ENCODE data around the gene BCOR. TPM values are rescaled to one million over a fixed set of nuclear protein-coding genes. Genes with fewer than 3 reads are reported as not detected.

The BCOR gene
- total and polyA plus RNA-seq, 2 of the 8 experiments (the other 6 are each of a cell fraction or from before 2014, with no cell fraction given) = 25.0 to 50.8 TPM

DNA sequence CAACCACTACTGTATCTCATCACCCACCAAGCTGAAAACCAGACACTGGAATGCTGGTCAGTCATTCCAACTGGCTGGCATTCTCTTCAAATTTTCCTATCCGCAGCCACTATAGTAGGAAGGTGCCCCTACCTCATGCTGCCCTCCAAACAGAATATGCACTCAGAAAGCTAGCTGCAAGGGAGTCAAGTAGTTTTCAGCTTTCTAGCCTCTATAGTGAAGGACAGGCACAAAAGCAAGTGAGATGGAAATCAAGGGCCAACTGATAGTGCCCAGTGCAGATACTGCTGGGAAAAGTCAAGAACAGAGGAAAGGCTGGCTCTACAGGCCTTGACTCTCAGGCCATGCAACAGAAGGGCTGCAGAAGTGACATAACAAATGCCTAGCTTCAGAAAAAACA, 47.2 kb downstream of the BCOR start:
- Histone ChIP-seq H3K36me3 (ENCODE audit: control insufficient read depth in 2 of 4, insufficient read depth in 4 of 4, low read length in 3 of 4) (peaks cover 27 to 81% (median 57%) of the 10 kb centered on the region in 4 experiments), H2BK12ac (ENCODE audit: low read depth, low read length) (no peak overlapping the region), H2BK20ac (ENCODE audit: low read length) (no peak overlapping the region), H3K79me1 (ENCODE audit: low read depth, low read length) (no peaks in the 10 kb centered on the region), H3K14ac (ENCODE audit: insufficient read length) (no peak overlapping the region), H3K4me3 (ENCODE audit: extremely low read depth in 1 of 4, insufficient read depth in 2 of 4, low read depth in 3 of 4, low read length in 4 of 4) (no peak overlapping the region), H4K20me1 (replicated peaks in 1 of 2; ENCODE audit: control insufficient read depth in 1 of 2, insufficient read depth in 2 of 2, low read length in 2 of 2) (no peaks in the 10 kb centered on the region), H3K4me2 (ENCODE audit: insufficient read depth in 1 of 2, low read depth in 2 of 2, low read length in 2 of 2) (no peak overlapping the region), H2AFZ (ENCODE audit: low read length) (no peak overlapping the region), H4K91ac (replicated peaks; ENCODE audit: insufficient read length, low read length) (no peak overlapping the region), H3K56ac (replicated peaks; ENCODE audit: insufficient read length, low read depth, low read length) (no peak overlapping the region), H3K79me2 (ENCODE audit: control insufficient read depth in 1 of 2, insufficient read depth in 2 of 2, low read length in 2 of 2) (no peaks in the 10 kb centered on the region), H2BK5ac (ENCODE audit: low read depth, low read length) (no peak overlapping the region), H3K18ac (ENCODE audit: extremely low read depth, low read length) (no peak overlapping the region), H2AK5ac (ENCODE audit: low read depth, low read length) (no peak overlapping the region), H3K9ac (replicated peaks in 1 of 4; ENCODE audit: extremely low read depth in 1 of 4, low read depth in 3 of 4, low read length in 3 of 4) (no peak overlapping the region), H3K27me3 (replicated peaks in 1 of 4; ENCODE audit: control insufficient read depth in 3 of 4, extremely low read depth in 1 of 4, insufficient read depth in 3 of 4, low read length in 3 of 4) (no peaks in the 10 kb centered on the region), H3K9me3 (ENCODE audit: insufficient read depth in 2 of 2, low read depth in 1 of 2, low read length in 1 of 2) (peaks cover 16 to 37% of the 10 kb centered on the region in 2 experiments; a peak in 3 of 4 replicates), H4K5ac (ENCODE audit: insufficient read length, low read depth, low read length) (no peak overlapping the region), H3K23me2 (ENCODE audit: low read depth, low read length) (no peaks in the 10 kb centered on the region), H2BK15ac (ENCODE audit: low read length) (no peak overlapping the region), H2BK120ac (replicated peaks; ENCODE audit: low read depth, low read length) (no peak overlapping the region), H3K4ac (replicated peaks; ENCODE audit: insufficient read length, low read depth, low read length) (no peak overlapping the region), H4K8ac (ENCODE audit: extremely low read depth, insufficient read depth, low read length) (no peak overlapping the region), H3K4me1 (replicated peaks in 1 of 4; ENCODE audit: control insufficient read depth in 3 of 4, insufficient read depth in 4 of 4, low read length in 3 of 4) (no peaks in the 10 kb centered on the region), H3K27ac (ENCODE audit: low read depth, low read length) (no peak overlapping the region), H3K23ac (ENCODE audit: insufficient read length) (no peak overlapping the region)
- no CpG with 5 or more reads among the region's 1 CpG for WGBS, 2 experiments (ENCODE audit: extremely low coverage in 1 of 2, insufficient coverage in 1 of 2, insufficient read length in 1 of 2, insufficient replicate concordance in 2 of 2, low coverage in 1 of 2, low lambda C conversion rate in 2 of 2, missing lambda C conversion rate in 1 of 2)
- FAIRE-seq (no peak), DNase-seq (ENCODE audit: low read depth in 1 of 2, low spot score in 2 of 2) (no peak)
- TF ChIP-seq TCF12 (IDR thresholded peaks at IDR 0.05; ENCODE audit: low read depth, low read length) (no peak), BCL11A (IDR thresholded peaks at IDR 0.05; ENCODE audit: low read depth in 2 of 2, low read length in 2 of 2) (no peak)
- CTCF ChIA-PET (ENCODE audit: partially characterized antibody) = no interaction called here
- POLR2A ChIA-PET (ENCODE audit: partially characterized antibody) = interaction anchor here (1.5 kb wide), 1 partner anchor 11 kb away, joined by 3 read pairs; no protein-coding TSS in a partner anchor

Data from H1 (cell line).